ENCODE measurements around the gene PRKAR2B. TPM values are rescaled to one million over a fixed set of nuclear protein-coding genes. Genes with fewer than 3 reads are reported as not detected.

PRKAR2B gene
- polyA plus RNA-seq, 3 donors = 2.5 to 5.6 (median 3.5) TPM

- Histone ChIP-seq H3K9ac (ENCODE audit: insufficient read depth, low read length, poor library complexity, severe bottlenecking) (no peak overlapping the region), H3K36me3 (replicated peaks in 1 of 2; ENCODE audit: control insufficient read depth in 1 of 2, insufficient read depth in 2 of 2, low read length in 2 of 2) (no peaks in the 10 kb centered on the region), H3K4me2 (replicated peaks; ENCODE audit: extremely low read depth, low read length, poor library complexity, severe bottlenecking) (no peak overlapping the region), H2AFZ (ENCODE audit: insufficient read depth, low read depth, low read length, poor library complexity, severe bottlenecking) (no peak overlapping the region), H3K79me2 (ENCODE audit: insufficient read depth, low read length) (no peaks in the 10 kb centered on the region), H3K4me1 (ENCODE audit: control insufficient read depth in 1 of 2, insufficient read depth in 2 of 2, low read length in 2 of 2) (peaks cover 3 to 10% of the 10 kb centered on the region in 2 donors), H4K20me1 (ENCODE audit: insufficient read depth, low read length) (no peaks in the 10 kb centered on the region), H3K4me3 (replicated peaks in 1 of 3; ENCODE audit: low read depth in 2 of 3, low read length in 3 of 3) (no peak overlapping the region), H3K27ac (ENCODE audit: low read depth in 1 of 2, low read length in 2 of 2) (no peak overlapping the region), H3K27me3 (ENCODE audit: control insufficient read depth in 2 of 2, insufficient read depth in 2 of 2, low read length in 2 of 2) (no peaks in the 10 kb centered on the region), H3K9me3 (replicated peaks in 1 of 2; ENCODE audit: control insufficient read depth in 1 of 2, insufficient read depth in 1 of 2, low read length in 2 of 2) (no peaks in the 10 kb centered on the region)
- no peaks in the 10 kb centered on the region for H3K36me3 Mint-ChIP-seq
- intact Hi-C loops (cut with micrococcal nuclease) = no loop called here
- DNase-seq = no peak
- H3K27me3 Mint-ChIP-seq (ENCODE audit: low read depth in 3 of 3) = no peaks in the 10 kb centered on the region
- no CpG with 5 or more reads among the region's 2 CpGs for WGBS (ENCODE audit: insufficient coverage)
- H3K27ac Mint-ChIP-seq = no peak overlapping the region
- H3K4me1 Mint-ChIP-seq = peaks cover 10% of the 10 kb centered on the region
- TF ChIP-seq CTCF (IDR thresholded peaks at IDR 0.05) = no peak
- H3K9me3 Mint-ChIP-seq = peaks cover 0 to 1% (median 0%) of the 10 kb centered on the region in 7 donors
- no peak overlapping the region for H3K4me3 Mint-ChIP-seq
Observed at GRCh38 chr7:107001490-107001889, 43.0 kb upstream of the PRKAR2B start.

- H3K9me3 ChIP-seq (replicated peaks in 1 of 2; ENCODE audit: control insufficient read depth in 1 of 2, insufficient read depth in 1 of 2, low read length in 2 of 2) = no peaks in the 10 kb centered on the region
- Mint-ChIP-seq H3K9me3 (peaks cover 0 to 1% (median 0%) of the 10 kb centered on the region in 7 donors), H3K4me1 (peaks cover 10% of the 10 kb centered on the region), H3K36me3 (no peaks in the 10 kb centered on the region), H3K4me3 (no peak overlapping the region), H3K27ac (peak overlapping the region in 1 of 7 donors; percentile 2), H3K27me3 (ENCODE audit: low read depth in 3 of 3) (no peaks in the 10 kb centered on the region)
- H4K20me1 ChIP-seq (ENCODE audit: insufficient read depth, low read length) = no peaks in the 10 kb centered on the region
- H3K4me3 ChIP-seq (replicated peaks in 1 of 3; ENCODE audit: low read depth in 2 of 3, low read length in 3 of 3) = no peak overlapping the region
- intact Hi-C loops (cut with micrococcal nuclease) = no loop called here
- DNase-seq = no peak
- H3K79me2 ChIP-seq (ENCODE audit: insufficient read depth, low read length) = no peaks in the 10 kb centered on the region
- no peaks in the 10 kb centered on the region for H3K27me3 ChIP-seq (ENCODE audit: control insufficient read depth in 2 of 2, insufficient read depth in 2 of 2, low read length in 2 of 2)
- peaks cover 3 to 10% of the 10 kb centered on the region in 2 donors for H3K4me1 ChIP-seq (ENCODE audit: control insufficient read depth in 1 of 2, insufficient read depth in 2 of 2, low read length in 2 of 2)
- no peak overlapping the region for H3K9ac ChIP-seq (ENCODE audit: insufficient read depth, low read length, poor library complexity, severe bottlenecking)
- 100% methylated on average over 1 of the region's 4 CpGs for WGBS (ENCODE audit: insufficient coverage)
- no peak for TF ChIP-seq CTCF (IDR thresholded peaks at IDR 0.05)
- H3K27ac ChIP-seq (ENCODE audit: low read depth in 1 of 2, low read length in 2 of 2) = no peak overlapping the region
- no peak overlapping the region for H3K4me2 ChIP-seq (replicated peaks; ENCODE audit: extremely low read depth, low read length, poor library complexity, severe bottlenecking)
- no peaks in the 10 kb centered on the region for H3K36me3 ChIP-seq (replicated peaks in 1 of 2; ENCODE audit: control insufficient read depth in 1 of 2, insufficient read depth in 2 of 2, low read length in 2 of 2)
- no peak overlapping the region for H2AFZ ChIP-seq (ENCODE audit: insufficient read depth, low read depth, low read length, poor library complexity, severe bottlenecking)
Observed at GRCh38 chr7:107002126-107002525, 42.4 kb upstream of the PRKAR2B start.

Measured in CD14-positive monocyte (primary cell).